Ascending aorta (tissue), 2 donors: ENCODE data around the gene OSBPL9. TPM values are rescaled to one million over a fixed set of nuclear protein-coding genes. Genes with fewer than 3 reads are reported as not detected.

ENCODE experiments used
- DNase-seq, 2 donors: peaks; one replicate each; pipeline ENCODE4 v3.0.0-alpha.2; 2019; ENCODE audit warnings: low spot score in 2 of 2
- H3K27ac ChIP-seq, 2 donors: fragments of 200-600 bp; sonication (generic); one replicate each; pipeline ENCODE4 v1.5.1; 2016 to 2017; ENCODE audit warnings: mild to moderate bottlenecking in 1 of 2
- H3K27me3 ChIP-seq: fragments of 200-600 bp; sonication (generic); one replicate; pipeline ENCODE4 v1.5.1; 2017
- H3K36me3 ChIP-seq, 2 donors: fragments of 200-600 bp; sonication (generic); one replicate each; pipeline ENCODE4 v1.5.1; 2016
- H3K4me1 ChIP-seq, 2 donors: fragments of 200-600 bp; sonication (generic); one replicate each; pipeline ENCODE4 v1.5.1; 2016 to 2017; ENCODE audit warnings: mild to moderate bottlenecking in 1 of 2
- H3K4me3 ChIP-seq, 2 donors: fragments of 200-600 bp; sonication (generic); one replicate each; pipeline ENCODE4 v1.5.1; 2016 to 2017; ENCODE audit warnings: mild to moderate bottlenecking in 1 of 2
- H3K9me3 ChIP-seq, 2 donors: fragments of 200-600 bp; sonication (generic); one replicate each; pipeline ENCODE4 v1.5.1; 2016
- intact Hi-C: fragments of 100-400 bp; cut with DNase I; formaldehyde crosslinking; loops from one replicate; pipeline ENCODE4 v1.15.1; 2023
- total RNA-seq: library from RNA; depleted of rRNA; stranded (reverse); fragments of >200 nt; gene quantifications from one replicate; pipeline ENCODE4 v1.1.0, GENCODE V29; 2016
- TF ChIP-seq, protein P1 (sequence below), 3 experiments: fragments of 200-600 bp in 2 of 3; fragments of 450-650 bp in 1 of 3; sonication (generic) in 2 of 3; IDR thresholded peaks; one replicate each; pipeline ENCODE4 v1.5.1; 2016 to 2019; ENCODE audit warnings: antibody characterized with exemption in 3 of 3, mild to moderate bottlenecking in 1 of 3, moderate library complexity in 1 of 3

Gene OSBPL9
- total RNA-seq, 1 donor from 2014 or later, result 101 TPM

DNA sequence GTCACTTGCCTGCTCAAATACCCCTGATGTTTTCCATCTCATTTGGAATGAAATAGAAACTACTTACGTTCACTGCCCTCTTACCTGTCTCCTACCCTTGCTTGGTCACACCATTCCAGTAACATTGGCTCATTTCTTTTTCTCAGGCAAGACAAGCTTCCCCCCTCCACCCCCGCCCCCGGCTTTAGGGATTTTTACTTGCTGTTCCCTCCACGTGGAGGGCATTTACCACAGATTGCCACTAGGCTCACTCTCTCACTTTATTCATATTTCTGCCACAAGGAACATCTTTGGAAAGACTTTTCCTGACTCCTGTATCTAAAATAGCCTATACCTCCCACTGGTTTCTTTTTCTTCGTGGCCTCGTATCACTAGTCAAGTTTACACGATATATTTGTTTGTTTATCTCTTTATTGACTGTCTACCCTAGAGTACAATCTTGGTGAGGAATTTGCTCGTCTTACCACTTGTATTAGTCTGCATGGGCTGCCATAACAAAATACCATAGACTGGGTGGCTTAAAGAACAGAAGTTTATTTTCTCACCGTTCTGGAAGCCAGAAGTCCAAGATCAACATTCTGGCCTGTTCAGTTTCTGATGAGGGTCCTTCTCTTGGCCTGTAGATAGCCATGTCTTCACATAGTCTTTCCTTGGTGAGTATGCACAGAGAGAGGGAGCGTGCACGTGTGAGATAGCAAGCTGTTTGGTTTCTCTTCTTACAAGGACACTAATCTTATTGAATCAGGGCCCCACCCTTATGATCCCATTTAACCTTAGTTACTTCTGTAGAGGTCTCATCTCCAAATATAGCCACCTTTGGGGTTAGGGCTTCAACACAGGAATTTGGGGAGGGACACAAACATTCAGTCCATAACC lies 135.4 kb downstream of the OSBPL9 start:
- Histone ChIP-seq H3K36me3 (peaks cover 0 to 21% of the 10 kb centered on the region in 2 donors), H3K4me1 (peaks cover 0 to under 1% of the 10 kb centered on the region in 2 donors), H3K4me3 (no peak overlapping the region), H3K27ac (no peak overlapping the region), H3K27me3 (no peaks in the 10 kb centered on the region), H3K9me3 (no peaks in the 10 kb centered on the region)
- TF ChIP-seq, protein P1, sequence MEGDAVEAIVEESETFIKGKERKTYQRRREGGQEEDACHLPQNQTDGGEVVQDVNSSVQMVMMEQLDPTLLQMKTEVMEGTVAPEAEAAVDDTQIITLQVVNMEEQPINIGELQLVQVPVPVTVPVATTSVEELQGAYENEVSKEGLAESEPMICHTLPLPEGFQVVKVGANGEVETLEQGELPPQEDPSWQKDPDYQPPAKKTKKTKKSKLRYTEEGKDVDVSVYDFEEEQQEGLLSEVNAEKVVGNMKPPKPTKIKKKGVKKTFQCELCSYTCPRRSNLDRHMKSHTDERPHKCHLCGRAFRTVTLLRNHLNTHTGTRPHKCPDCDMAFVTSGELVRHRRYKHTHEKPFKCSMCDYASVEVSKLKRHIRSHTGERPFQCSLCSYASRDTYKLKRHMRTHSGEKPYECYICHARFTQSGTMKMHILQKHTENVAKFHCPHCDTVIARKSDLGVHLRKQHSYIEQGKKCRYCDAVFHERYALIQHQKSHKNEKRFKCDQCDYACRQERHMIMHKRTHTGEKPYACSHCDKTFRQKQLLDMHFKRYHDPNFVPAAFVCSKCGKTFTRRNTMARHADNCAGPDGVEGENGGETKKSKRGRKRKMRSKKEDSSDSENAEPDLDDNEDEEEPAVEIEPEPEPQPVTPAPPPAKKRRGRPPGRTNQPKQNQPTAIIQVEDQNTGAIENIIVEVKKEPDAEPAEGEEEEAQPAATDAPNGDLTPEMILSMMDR (IDR thresholded peaks at IDR 0.05), result no peak
- intact Hi-C loops, result no loop called here
- DNase-seq, result no peak

- Histone ChIP-seq H3K36me3 (peaks cover 0 to 19% of the 10 kb centered on the region in 2 donors), H3K4me3 (no peak overlapping the region), H3K27me3 (no peaks in the 10 kb centered on the region), H3K4me1 (peaks cover 4 to 16% of the 10 kb centered on the region in 2 donors), H3K9me3 (no peaks in the 10 kb centered on the region), H3K27ac (no peak overlapping the region)
- DNase-seq, result no peak
- intact Hi-C loops, result no loop called here
- TF ChIP-seq, protein P1 (IDR thresholded peaks at IDR 0.05), result no peak
Measured at GRCh38 chr1:51753969-51754368, 137.1 kb downstream of the OSBPL9 start.

DNA sequence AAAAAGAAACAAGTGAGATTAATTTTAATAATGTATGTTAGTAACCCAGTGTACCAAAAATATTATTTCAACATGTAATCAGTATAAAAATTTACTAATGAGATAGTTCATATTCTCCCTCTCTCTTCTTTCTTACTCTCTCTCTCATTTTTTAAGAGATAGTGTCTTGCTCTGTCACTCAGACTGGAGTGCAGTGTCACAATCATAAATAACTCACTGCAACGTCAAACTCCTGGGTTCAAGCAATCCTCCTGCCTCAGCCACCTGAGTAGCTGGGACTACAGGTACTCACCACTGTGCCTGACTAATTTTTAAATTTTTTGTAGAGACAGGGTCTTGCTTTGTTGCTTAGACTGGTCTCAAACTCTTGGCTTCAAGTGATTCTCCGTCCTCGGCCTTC lies 137.8 kb downstream of the OSBPL9 start:
- no peaks in the 10 kb centered on the region for H3K27me3 ChIP-seq
- peaks cover 0 to 16% of the 10 kb centered on the region in 2 donors for H3K36me3 ChIP-seq
- no peaks in the 10 kb centered on the region for H3K9me3 ChIP-seq
- H3K27ac ChIP-seq, result no peak overlapping the region
- TF ChIP-seq, protein P1 (IDR thresholded peaks at IDR 0.05), result no peak
- DNase-seq, result no peak
- H3K4me3 ChIP-seq, result no peak overlapping the region
- peaks cover 4 to 23% of the 10 kb centered on the region in 2 donors for H3K4me1 ChIP-seq
- intact Hi-C loops, result no loop called here

- H3K4me1 ChIP-seq, result peaks cover 4 to 23% of the 10 kb centered on the region in 2 donors
- no peak overlapping the region for H3K27ac ChIP-seq
- DNase-seq, result no peak
- H3K9me3 ChIP-seq, result no peaks in the 10 kb centered on the region
- TF ChIP-seq, protein P1 (IDR thresholded peaks at IDR 0.05), result no peak
- H3K4me3 ChIP-seq, result no peak overlapping the region
- H3K27me3 ChIP-seq, result no peaks in the 10 kb centered on the region
- intact Hi-C loops, result no loop called here
- peaks cover 0 to 16% of the 10 kb centered on the region in 2 donors for H3K36me3 ChIP-seq
Measured at GRCh38 chr1:51755437-51755836, 138.5 kb downstream of the OSBPL9 start.

DNA sequence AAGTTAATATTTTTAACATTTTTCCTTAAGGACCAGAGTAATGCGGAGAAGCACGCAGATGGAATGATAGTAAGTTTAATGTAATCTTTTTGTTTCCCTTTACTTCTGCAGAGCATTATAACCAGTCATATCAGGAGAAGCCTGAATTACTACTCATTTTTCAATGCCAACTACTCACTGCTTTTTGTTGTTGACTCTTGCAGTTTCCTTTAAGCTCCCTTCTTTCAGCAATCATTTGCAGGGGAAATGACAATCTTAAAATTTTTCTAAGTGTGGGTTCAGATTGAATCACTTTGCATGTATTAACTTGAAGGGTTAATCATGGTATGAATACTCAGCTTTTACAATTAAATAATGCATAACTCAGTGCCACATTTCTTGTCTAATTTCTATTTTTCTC lies 139.4 kb downstream of the OSBPL9 start:
- no peaks in the 10 kb centered on the region for H3K9me3 ChIP-seq
- peaks cover 4 to 23% of the 10 kb centered on the region in 2 donors for H3K4me1 ChIP-seq

More for the DNA sequence above, 139.4 kb downstream of the OSBPL9 start:
- Histone ChIP-seq H3K36me3 (peaks cover 0 to 16% of the 10 kb centered on the region in 2 donors), H3K27ac (no peak overlapping the region), H3K4me3 (no peak overlapping the region), H3K27me3 (no peaks in the 10 kb centered on the region)
- DNase-seq, result no peak
- intact Hi-C loops, result no loop called here
- TF ChIP-seq, protein P1 (IDR thresholded peaks at IDR 0.05), result no peak
